ENCODE measurements around the gene MPZL3. TPM values are rescaled to one million over a fixed set of nuclear protein-coding genes. Genes with fewer than 3 reads are reported as not detected.

Gene MPZL3
- total and polyA plus RNA-seq, 4 donors: 2.5 to 6.9 (median 3.5) TPM

DNA sequence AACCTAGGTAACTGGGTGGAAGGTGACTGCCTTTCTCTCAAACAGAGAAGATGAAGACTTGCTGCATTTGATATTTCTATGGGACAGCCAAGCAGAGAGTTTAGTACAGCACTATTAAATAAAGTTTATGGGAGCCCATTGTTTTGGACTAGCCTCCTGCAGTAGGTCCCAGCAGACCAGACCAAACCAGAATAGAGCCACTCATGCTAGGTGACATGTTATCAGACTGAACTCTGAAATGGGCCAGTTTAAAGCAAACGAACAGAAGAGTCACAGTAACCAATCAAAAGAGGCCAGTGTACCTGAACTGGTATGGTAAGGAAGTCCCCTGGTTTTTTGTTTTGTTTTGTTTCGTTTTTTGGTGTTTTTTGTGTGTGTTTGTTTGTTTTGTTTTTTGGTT, 19.8 kb upstream of the MPZL3 start (continued):
- no peak for TF ChIP-seq REST (IDR thresholded peaks at IDR 0.05)
- TF ChIP-seq, protein P1, sequence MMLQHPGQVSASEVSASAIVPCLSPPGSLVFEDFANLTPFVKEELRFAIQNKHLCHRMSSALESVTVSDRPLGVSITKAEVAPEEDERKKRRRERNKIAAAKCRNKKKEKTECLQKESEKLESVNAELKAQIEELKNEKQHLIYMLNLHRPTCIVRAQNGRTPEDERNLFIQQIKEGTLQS (IDR thresholded peaks at IDR 0.05): no peak
- no peak for TF ChIP-seq RAD21 (IDR thresholded peaks at IDR 0.05)

DNA sequence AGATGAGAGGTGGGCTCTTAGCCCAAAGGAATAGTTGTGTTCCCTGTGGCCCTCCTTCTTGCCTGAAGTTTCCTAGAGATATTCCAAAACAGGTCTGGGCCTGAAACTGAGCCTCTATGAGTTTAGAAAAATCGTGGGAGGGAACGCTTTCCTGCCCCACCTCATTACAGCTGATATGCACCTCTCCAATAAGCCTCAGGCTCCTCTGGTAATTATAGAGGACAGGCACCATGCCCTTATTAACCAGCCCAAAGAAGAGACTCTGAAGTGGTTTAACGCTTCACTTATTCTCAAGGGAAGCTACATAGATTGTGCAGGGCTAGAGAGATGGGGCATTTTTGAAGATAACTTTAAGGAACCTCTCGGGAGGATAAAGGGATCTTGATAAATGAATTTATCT, 15.3 kb upstream of the MPZL3 start:
- Histone ChIP-seq H3K4me1 (ENCODE audit: control insufficient read depth in 4 of 4, insufficient read depth in 4 of 4, low read length in 3 of 4) (peaks cover 5 to 11% (median 7%) of the 10 kb centered on the region in 4 donors), H3K9ac (ENCODE audit: low read depth in 1 of 2, low read length in 2 of 2) (no peak overlapping the region), H3K9me3 (ENCODE audit: control insufficient read depth in 4 of 4, low read length in 3 of 4) (no peaks in the 10 kb centered on the region), H3K27ac (ENCODE audit: low read depth in 1 of 2, low read length in 2 of 2) (no peak overlapping the region), H3K36me3 (ENCODE audit: control insufficient read depth in 4 of 4, insufficient read depth in 3 of 4, low read depth in 1 of 4, low read length in 3 of 4) (no peaks in the 10 kb centered on the region), H3K4me3 (ENCODE audit: low read depth in 1 of 3, low read length in 3 of 3) (no peak overlapping the region), H3K27me3 (ENCODE audit: control insufficient read depth in 4 of 4, insufficient read depth in 4 of 4, low read length in 3 of 4) (no peaks in the 10 kb centered on the region)
- DNase-seq (ENCODE audit: low spot score): no peak
- WGBS: 88% methylated on average over 4 of the region's 4 CpGs
- TF ChIP-seq, protein P2, sequence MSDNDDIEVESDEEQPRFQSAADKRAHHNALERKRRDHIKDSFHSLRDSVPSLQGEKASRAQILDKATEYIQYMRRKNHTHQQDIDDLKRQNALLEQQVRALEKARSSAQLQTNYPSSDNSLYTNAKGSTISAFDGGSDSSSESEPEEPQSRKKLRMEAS (IDR thresholded peaks at IDR 0.05): no peak
- no peak for TF ChIP-seq YY1 (IDR thresholded peaks at IDR 0.05)
- no peak for TF ChIP-seq FOXA2 (IDR thresholded peaks at IDR 0.05)
- TF ChIP-seq, protein P3, sequence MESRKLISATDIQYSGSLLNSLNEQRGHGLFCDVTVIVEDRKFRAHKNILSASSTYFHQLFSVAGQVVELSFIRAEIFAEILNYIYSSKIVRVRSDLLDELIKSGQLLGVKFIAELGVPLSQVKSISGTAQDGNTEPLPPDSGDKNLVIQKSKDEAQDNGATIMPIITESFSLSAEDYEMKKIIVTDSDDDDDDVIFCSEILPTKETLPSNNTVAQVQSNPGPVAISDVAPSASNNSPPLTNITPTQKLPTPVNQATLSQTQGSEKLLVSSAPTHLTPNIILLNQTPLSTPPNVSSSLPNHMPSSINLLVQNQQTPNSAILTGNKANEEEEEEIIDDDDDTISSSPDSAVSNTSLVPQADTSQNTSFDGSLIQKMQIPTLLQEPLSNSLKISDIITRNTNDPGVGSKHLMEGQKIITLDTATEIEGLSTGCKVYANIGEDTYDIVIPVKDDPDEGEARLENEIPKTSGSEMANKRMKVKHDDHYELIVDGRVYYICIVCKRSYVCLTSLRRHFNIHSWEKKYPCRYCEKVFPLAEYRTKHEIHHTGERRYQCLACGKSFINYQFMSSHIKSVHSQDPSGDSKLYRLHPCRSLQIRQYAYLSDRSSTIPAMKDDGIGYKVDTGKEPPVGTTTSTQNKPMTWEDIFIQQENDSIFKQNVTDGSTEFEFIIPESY (IDR thresholded peaks at IDR 0.05): no peak
- no peak for TF ChIP-seq HNF4A (conservative IDR thresholded peaks at IDR 0.05)
- TF ChIP-seq TAF1 (conservative IDR thresholded peaks at IDR 0.05): no peak
- TF ChIP-seq CTCF (IDR thresholded peaks at IDR 0.05; ENCODE audit: low read depth, low read length, missing input control): no peak
- TF ChIP-seq HNF4G (IDR thresholded peaks at IDR 0.05): no peak
- no peak for TF ChIP-seq SP1 (IDR thresholded peaks at IDR 0.05)
- no peak for TF ChIP-seq REST (IDR thresholded peaks at IDR 0.05)
- TF ChIP-seq, protein P1 (IDR thresholded peaks at IDR 0.05): no peak
- TF ChIP-seq RAD21 (IDR thresholded peaks at IDR 0.05): no peak
- TF ChIP-seq JUND (IDR thresholded peaks at IDR 0.05): no peak
- no peak for TF ChIP-seq RXRA (IDR thresholded peaks at IDR 0.05)
- no peak for TF ChIP-seq FOXA1 (IDR thresholded peaks at IDR 0.05)
- TF ChIP-seq EGR1 (IDR thresholded peaks at IDR 0.05; ENCODE audit: low read depth in 2 of 2): no peak
- no peak for TF ChIP-seq NR2F2 (IDR thresholded peaks at IDR 0.05)
- no peak for TF ChIP-seq GABPA (IDR thresholded peaks at IDR 0.05 in 1 of 2, conservative IDR thresholded peaks at IDR 0.05 in 1 of 2)

Measured in liver (tissue), 9 donors.